T-helper 2 cell treated with Interferon-gamma antibody and Interleukin-4, amounts not matched to agents 100 ng/mL and 5 ng/mL, for 36 hours (primary cell): ENCODE results near the gene MAGI3. TPM values are rescaled to one million over a fixed set of nuclear protein-coding genes. Genes with fewer than 3 reads are reported as not detected.

ENCODE experiments used
- intact Hi-C: fragments of 100-400 bp; cut with micrococcal nuclease; formaldehyde crosslinking; loops from one replicate; pipeline ENCODE4 v1.15.1; 2023
- total RNA-seq: library from RNA; stranded (reverse); gene quantifications from 2 replicates; pipeline ENCODE4 v1.2.3, GENCODE V29; 2022

Gene MAGI3
- total RNA-seq: 5.9 and 7.8 TPM in 2 replicates

GRCh38 chr1:113389953-113390834 is at the start of gene MAGI3:
TSS of gene MAGI3 (plus strand) at chr1:113390515. CDS start at chr1:113391034, 519 bp downstream.
- intact Hi-C loops: loop anchor here (1.0 to 10.0 kb wide), 5 partner anchors 25 to 481 kb away; partner anchors contain the start of genes PHTF1, PTPN22 and RSBN1

DNA sequence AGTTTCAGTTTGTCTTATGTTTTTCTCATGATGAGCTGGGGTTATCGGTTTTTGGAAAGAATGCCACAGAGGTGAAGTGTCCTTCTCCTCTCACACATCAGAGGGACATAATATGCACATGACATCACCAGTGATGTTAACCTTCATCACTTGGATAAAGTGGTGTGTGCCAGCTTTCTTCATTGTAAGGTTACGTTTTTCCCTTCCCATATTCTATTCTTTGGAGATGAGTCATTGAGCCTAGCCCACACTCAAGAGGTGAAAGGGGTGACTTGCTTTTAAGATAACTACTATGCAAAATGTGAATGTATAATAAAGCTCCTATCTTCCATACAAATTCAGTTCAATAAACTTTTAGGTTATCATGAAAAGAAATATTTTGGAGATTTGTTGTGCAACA is 36.7 kb upstream of the MAGI3 start:
- intact Hi-C loops: no loop called here

GRCh38 chr1:113363935-113364334 is 26.4 kb upstream of the MAGI3 start:
- intact Hi-C loops: no loop called here

DNA sequence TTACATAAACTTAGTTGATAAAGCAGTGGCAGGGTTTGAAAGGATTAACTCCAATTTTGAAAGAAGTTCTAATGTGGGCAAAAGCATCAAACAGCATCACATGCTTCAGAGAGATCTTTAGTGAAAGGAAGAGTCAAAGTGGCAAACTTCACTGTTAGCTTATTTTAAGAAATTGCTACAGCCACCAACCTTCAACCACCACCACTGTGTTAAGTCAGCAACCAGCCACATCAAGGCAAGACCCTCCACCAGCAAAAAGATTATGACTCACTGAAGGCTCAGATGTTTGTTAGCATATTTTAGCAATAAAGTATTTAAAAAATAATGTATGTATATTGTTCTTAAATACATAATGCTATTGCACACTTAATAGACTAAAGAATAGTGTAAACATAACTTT is 21.3 kb upstream of the MAGI3 start:
- intact Hi-C loops: no loop called here

DNA sequence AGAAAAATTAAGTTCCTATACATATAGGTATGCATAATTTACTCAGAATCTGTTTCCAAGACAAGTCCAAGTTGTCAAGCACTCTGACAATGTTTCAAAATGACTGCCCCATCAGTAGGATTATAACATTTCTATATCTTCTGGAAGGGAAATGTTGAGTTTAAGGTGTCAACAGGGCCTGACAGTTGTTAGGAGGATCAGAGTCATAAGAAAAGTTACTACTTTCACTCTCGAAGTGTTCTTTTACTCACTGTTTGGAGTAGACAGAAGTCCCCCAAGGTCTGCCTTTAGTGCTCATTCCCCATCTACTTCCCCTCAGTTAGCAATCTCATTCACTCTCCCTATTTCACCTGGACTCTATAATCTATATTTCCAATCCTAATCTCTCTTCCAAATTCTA is 20.6 kb upstream of the MAGI3 start:
- intact Hi-C loops: no loop called here

GRCh38 chr1:113370868-113371267 is 19.4 kb upstream of the MAGI3 start:
- intact Hi-C loops: no loop called here

DNA sequence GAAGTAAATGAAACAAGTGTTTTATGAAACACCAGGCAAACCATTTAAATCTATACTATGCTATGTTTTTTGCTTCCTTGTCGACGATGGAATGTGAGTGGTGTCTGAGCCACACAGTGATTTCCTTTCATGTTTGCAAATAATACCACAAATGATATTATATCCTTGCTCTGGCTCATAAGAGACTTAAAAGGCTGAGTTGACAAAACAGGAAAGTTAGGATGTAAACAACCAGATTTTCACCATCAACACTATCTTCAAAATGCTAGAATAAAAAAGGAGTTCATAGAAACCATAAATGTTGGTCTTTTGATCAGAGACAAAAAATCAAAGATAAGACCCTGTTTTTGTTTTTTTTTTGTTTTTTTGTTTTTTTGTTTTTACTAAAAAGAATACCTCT is 17.8 kb upstream of the MAGI3 start:
- intact Hi-C loops: no loop called here

DNA sequence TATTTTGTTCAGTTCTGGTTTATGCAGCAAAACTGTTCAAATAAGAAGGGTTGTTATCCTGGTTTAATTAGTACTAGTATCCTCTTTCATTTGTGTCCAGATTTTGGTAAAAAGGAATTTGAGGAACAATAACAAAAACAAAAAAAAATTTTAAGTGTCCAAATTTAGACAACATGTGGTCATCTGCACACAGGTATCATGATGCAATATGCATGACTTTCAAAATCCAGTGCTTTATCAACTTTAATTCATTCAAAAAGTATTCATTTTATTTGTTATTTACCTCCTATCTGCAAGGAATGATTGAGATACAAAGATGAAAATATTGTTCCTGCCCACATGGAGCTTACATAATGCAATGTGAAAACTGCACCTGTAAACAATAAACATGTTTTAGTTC is 16.7 kb upstream of the MAGI3 start:
- intact Hi-C loops: no loop called here

GRCh38 chr1:113375878-113376277 is 14.4 kb upstream of the MAGI3 start:
- intact Hi-C loops: no loop called here

DNA sequence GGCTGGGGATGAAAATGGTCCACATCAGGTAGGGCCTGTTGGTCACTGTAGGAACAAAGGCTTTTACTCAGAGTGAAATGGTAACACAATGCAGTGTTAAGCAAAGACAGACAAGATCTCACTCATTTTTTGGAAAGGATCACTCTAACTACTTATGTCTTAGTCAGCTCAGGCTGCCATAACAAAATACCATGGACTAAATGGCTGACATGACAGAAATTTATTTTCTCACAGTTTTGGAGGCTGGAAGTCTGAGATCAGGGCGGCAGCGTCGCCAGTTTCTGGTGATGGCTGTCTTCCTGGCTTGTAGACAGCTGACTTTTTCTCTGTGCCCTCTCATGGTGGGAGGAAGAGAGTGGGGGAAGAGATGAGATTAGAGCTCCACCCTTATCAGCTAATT is 10.2 kb upstream of the MAGI3 start:
- intact Hi-C loops: no loop called here

DNA sequence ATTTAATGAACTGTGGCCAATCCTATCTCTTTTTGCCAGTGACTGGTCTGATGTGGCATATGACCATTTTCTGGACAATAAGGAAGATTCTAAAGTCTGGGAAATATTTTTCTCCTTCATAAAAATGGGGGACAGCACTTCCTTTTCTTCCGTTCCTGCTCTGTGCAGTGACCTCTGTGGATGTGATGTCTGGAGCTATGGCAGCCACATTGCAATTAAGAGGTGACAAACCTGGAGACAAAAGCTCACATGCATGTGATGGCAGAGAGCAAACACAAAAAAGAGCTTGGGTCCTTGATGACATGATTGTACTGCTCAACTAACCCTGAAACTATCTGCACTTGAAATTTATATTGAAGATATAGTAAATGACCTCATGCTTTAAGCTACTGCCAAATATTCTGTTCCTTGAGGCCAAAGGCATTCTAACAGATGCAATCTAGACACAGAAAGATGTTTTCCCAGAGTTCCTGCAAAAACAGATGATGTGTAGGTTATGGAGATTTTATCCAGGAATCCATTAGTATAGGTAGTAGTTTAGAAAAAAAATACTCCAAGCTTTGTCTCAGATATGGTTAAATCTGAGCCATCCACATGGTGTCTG is 2.2 kb upstream of the MAGI3 start:
- intact Hi-C loops: no loop called here

GRCh38 chr1:113388621-113389358 is 1.5 kb upstream of the MAGI3 start:
- intact Hi-C loops: no loop called here

DNA sequence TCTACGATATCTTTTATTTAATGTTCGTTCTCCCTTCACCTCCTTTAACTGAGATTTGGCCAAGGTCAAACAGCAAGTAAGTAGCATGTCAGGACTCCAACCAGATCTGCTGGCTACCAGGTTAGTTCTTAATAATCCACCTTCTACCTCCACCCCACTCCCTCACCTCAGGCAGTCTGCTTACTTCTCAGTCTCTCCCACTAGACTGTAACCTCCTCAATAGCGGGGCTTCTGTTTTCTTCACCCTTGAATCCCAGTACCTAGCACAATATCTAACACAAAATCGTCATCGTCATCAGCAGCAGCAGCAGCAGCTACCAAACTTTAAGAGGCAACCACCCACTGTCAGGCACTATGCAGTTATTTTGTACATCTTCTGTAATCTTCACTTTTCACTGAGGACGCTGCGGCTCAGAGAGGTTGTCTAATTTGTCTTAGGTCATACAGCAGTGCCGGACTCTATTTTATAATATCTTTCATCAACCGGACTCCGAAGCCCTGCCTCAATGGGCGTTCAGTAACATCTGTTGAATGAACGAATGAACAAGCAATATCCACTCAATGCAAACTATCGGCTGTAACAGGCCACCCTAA is 859 bp upstream of the MAGI3 start:
- intact Hi-C loops: no loop called here

- intact Hi-C loops: loop anchor here (1.0 to 10.0 kb wide), 5 partner anchors 24 to 480 kb away; partner anchors contain the start of genes PHTF1, PTPN22 and RSBN1
Measured at GRCh38 chr1:113390871-113391648, 745 bp downstream of the MAGI3 start.

DNA sequence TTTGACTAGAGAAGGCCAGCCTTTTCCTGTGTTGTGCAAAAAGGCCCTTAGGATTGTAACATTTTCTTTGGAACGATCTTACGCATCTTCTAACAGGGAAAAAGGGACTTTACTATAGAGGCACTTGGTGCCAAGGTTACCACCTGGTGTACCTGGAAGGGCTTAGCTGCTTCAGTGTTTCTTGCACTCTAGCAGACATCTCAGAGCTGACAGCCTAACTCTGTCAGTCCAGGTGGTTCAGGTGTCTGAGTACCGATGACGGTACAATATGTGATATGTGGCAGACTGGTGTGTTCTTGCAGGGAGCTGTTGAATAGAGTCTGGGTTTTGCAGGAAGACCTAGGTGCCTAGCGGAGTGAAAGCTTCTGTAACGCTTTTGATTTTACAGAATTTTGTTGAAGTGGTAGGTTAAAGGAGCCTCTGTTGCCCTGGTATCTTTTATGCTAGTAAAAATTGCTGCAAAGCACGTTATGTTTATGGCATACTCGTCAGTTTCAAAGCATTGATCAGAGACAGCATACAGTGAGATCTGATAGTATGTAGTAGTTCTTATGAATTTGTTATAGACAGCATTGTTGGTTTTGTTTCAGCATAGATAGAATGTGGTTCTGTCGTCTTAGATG is 1.4 kb downstream of the MAGI3 start:
- intact Hi-C loops: loop anchor here (2.0 to 10.0 kb wide), 4 partner anchors 23 to 421 kb away; partner anchors contain the start of genes PHTF1 and RSBN1

- intact Hi-C loops: loop anchor here (10.0 kb wide), 1 partner anchor 248 kb away; no protein-coding TSS in a partner anchor
Measured at GRCh38 chr1:113392541-113393128, 2.3 kb downstream of the MAGI3 start.

- intact Hi-C loops: loop anchor here (10.0 kb wide), 1 partner anchor 249 kb away; no protein-coding TSS in a partner anchor
Measured at GRCh38 chr1:113394043-113394862, 3.9 kb downstream of the MAGI3 start.

DNA sequence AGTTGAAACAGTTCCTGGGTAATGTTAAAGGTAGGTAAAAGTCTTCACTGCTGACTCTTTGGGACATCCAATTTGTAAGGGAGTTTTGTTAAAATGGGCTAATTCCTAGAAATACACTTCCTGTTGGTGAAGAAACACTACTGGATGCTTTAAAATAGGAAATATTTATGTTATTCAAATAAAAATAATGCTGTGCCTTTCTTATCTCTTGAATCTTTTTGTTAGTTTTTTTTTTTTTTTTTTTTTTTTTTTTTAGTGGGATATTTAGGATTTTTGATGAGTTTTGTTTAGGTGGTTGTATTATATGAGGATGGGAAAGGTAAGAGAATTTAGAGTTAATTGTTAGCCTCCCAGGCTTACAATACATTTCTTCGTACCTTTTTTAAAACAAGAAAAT is 4.5 kb downstream of the MAGI3 start:
- intact Hi-C loops: loop anchor here (10.0 kb wide), 1 partner anchor 250 kb away; no protein-coding TSS in a partner anchor

DNA sequence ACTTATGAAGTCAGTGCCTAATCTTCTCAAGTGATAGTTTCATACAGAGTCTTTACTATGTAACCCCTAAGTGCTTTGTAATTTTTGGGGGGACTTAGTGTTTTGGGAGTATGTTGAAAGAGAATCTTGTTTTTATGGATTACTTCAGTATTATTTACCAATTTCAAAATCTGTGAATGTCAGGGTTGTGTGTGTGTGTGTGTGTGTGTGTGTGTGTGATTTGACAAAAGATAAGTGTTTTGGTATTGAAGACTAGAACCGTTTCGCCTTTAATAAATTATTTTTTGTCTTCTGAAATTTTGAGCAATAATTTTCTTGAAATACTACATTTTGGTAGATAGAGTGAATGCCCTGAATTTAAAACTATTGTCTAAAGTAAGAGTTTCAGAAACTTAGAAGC is 5.8 kb downstream of the MAGI3 start:
- intact Hi-C loops: loop anchor here (10.0 kb wide), 1 partner anchor 251 kb away; no protein-coding TSS in a partner anchor
